Neural cell (in vitro differentiated cells): Measurements from ENCODE around the gene C1QTNF3. TPM values are rescaled to one million over a fixed set of nuclear protein-coding genes. Genes with fewer than 3 reads are reported as not detected.

Source experiments
- H2AFZ ChIP-seq: fragments of 200-600, 300-800 bp; sonication (generic), shearing (Covaris generic); 2 replicates; pipeline ENCODE4 v1.6.0; 2014; ENCODE audit warnings: low read depth, mild to moderate bottlenecking, antibody characterized with exemption, low read length, moderate library complexity
- H3F3A ChIP-seq: fragments of 200-600 bp; shearing (Covaris generic); 2 replicates; pipeline ENCODE4 v1.6.1; 2016; ENCODE audit warnings: mild to moderate bottlenecking, moderate library complexity, mixed read lengths, antibody characterized with exemption, low read length; ENCODE audit not compliant: insufficient read depth, poor library complexity, severe bottlenecking
- H3K27ac ChIP-seq: fragments of 200-600, 300-800 bp; sonication (generic), shearing (Covaris generic); 2 replicates; pipeline ENCODE4 v1.5.1; 2014; ENCODE audit warnings: mild to moderate bottlenecking, low read length, moderate library complexity
- H3K27me3 ChIP-seq: fragments of 300-800, 200-600 bp; sonication (generic), shearing (Covaris generic); 2 replicates; pipeline ENCODE4 v1.6.0; 2014; ENCODE audit warnings: mild to moderate bottlenecking, low read depth, low read length, moderate library complexity; ENCODE audit not compliant: insufficient read depth
- H3K36me3 ChIP-seq: fragments of 300-800, 200-600 bp; sonication (generic), shearing (Covaris generic); 2 replicates; pipeline ENCODE4 v1.5.1; 2014; ENCODE audit warnings: mild to moderate bottlenecking, antibody characterized with exemption, low read length, moderate library complexity; ENCODE audit not compliant: insufficient read depth
- H3K4me2 ChIP-seq: fragments of 300-800, 200-600 bp; sonication (generic), shearing (Covaris generic); 2 replicates; pipeline ENCODE4 v1.6.0; 2014; ENCODE audit warnings: mild to moderate bottlenecking, low read length
- H3K4me3 ChIP-seq: fragments of 300-800, 200-600 bp; sonication (generic), shearing (Covaris generic); 2 replicates; pipeline ENCODE4 v1.5.1; 2014; ENCODE audit warnings: mild to moderate bottlenecking, low read length, moderate library complexity
- H3K79me2 ChIP-seq: fragments of 200-600 bp; shearing (Covaris generic); replicated peaks from 2 replicates; pipeline ENCODE4 v1.6.0; 2014; ENCODE audit warnings: mild to moderate bottlenecking, low read length, moderate library complexity; ENCODE audit not compliant: insufficient read depth
- H3K9ac ChIP-seq: fragments of 300-800, 200-600 bp; sonication (generic), shearing (Covaris generic); 2 replicates; pipeline ENCODE4 v1.6.1; 2016; ENCODE audit warnings: mild to moderate bottlenecking, low read length, mixed read lengths
- H3K9me2 ChIP-seq: fragments of 200-600 bp; shearing (Covaris generic); 2 replicates; pipeline ENCODE4 v1.6.1; 2016; ENCODE audit warnings: mild to moderate bottlenecking, low read length, mixed read lengths; ENCODE audit not compliant: insufficient read depth
- H3K9me3 ChIP-seq: fragments of 200-600, 300-800 bp; sonication (generic), shearing (Covaris generic); 2 replicates; pipeline ENCODE4 v1.6.1; 2016; ENCODE audit warnings: mild to moderate bottlenecking, mixed run types, low read length, moderate library complexity, mixed read lengths
- H4K20me1 ChIP-seq: fragments of 200-600 bp; shearing (Covaris generic); 2 replicates; pipeline ENCODE4 v1.6.1; 2016; ENCODE audit warnings: mild to moderate bottlenecking, mixed run types; ENCODE audit not compliant: insufficient read depth
- CTCF ChIP-seq: fragments of 450-650 bp; IDR thresholded peaks from 2 replicates; pipeline ENCODE4 v1.5.1; 2014; ENCODE audit warnings: antibody characterized with exemption, mild to moderate bottlenecking, moderate library complexity; ENCODE audit not compliant: poor library complexity, severe bottlenecking
- EP300 ChIP-seq: fragments of 450-650 bp; conservative IDR thresholded peaks from 2 replicates; pipeline ENCODE4 v1.6.1; 2014; ENCODE audit warnings: antibody characterized with exemption, mild to moderate bottlenecking, moderate library complexity; ENCODE audit not compliant: poor library complexity, severe bottlenecking
- EZH2 ChIP-seq: fragments of 200-600, 300-800 bp; shearing (Covaris generic), sonication (generic); IDR thresholded peaks from 2 replicates; pipeline ENCODE4 v1.6.1; 2014; ENCODE audit warnings: antibody characterized with exemption, low read length, borderline replicate concordance, mild to moderate bottlenecking; ENCODE audit not compliant: insufficient read depth, poor library complexity, severe bottlenecking
- MXI1 ChIP-seq: fragments of 450-650 bp; conservative IDR thresholded peaks from 2 replicates; pipeline ENCODE4 v1.6.1; 2014; ENCODE audit warnings: antibody characterized with exemption, mild to moderate bottlenecking; ENCODE audit not compliant: poor library complexity, severe bottlenecking
- POLR2AphosphoS5 ChIP-seq: IDR thresholded peaks from 2 replicates; pipeline ENCODE4 v1.6.1; 2012
- RAD21 ChIP-seq: fragments of 450-650 bp; conservative IDR thresholded peaks from 2 replicates; pipeline ENCODE4 v1.6.1; 2014; ENCODE audit warnings: antibody characterized with exemption, mild to moderate bottlenecking, moderate library complexity
- REST ChIP-seq: IDR thresholded peaks from 2 replicates; pipeline ENCODE4 v1.6.1; 2012; ENCODE audit warnings: borderline replicate concordance
- SMC3 ChIP-seq: fragments of 450-650 bp; conservative IDR thresholded peaks from 2 replicates; pipeline ENCODE4 v1.6.1; 2014; ENCODE audit warnings: antibody characterized with exemption, mild to moderate bottlenecking, moderate library complexity; ENCODE audit not compliant: poor library complexity
- TAF1 ChIP-seq: IDR thresholded peaks from 2 replicates; pipeline ENCODE4 v1.6.1; 2012; ENCODE audit warnings: low read depth
- polyA plus RNA-seq: library from polyadenylated mRNA; depleted of rRNA; stranded (reverse); fragments of >200 nt; gene quantifications from 2 replicates; pipeline ENCODE4 v1.2.3, GENCODE V29; 2014

The C1QTNF3 gene
- polyA plus RNA-seq, 1 donor from 2014 or later = 33.1 TPM

DNA sequence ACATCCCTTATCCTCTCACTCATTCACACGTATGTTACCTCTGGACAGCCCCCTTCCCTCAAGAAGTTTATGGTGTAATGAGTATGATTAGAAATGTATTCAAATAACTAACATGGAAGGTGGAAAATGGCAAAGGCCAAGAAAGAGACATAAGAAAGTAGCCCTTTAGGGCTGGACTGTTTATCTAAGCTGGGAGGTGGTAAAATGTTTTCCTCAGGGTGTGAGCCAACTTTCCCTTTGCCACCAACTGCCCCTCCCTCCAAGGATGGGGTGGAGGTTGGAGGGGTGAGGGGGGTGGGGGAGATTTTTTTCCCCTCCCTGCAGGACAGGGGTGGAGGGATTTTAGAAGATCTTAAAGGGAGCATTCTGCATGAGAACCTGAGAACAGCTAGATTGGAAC, 66.7 kb downstream of the C1QTNF3 start:
- Histone ChIP-seq H3K27ac (no peak overlapping the region), H3K9me3 (no peaks in the 10 kb centered on the region), H3K9ac (no peak overlapping the region), H3K36me3 (no peaks in the 10 kb centered on the region), H3K4me2 (no peak overlapping the region), H3K27me3 (no peaks in the 10 kb centered on the region), H4K20me1 (no peaks in the 10 kb centered on the region), H3F3A (no peaks in the 10 kb centered on the region), H3K79me2 (no peaks in the 10 kb centered on the region), H3K4me3 (no peak overlapping the region), H2AFZ (no peak overlapping the region), H3K9me2 (no peaks in the 10 kb centered on the region)
- TF ChIP-seq RAD21 (no peak), MXI1 (no peak), POLR2AphosphoS5 (no peak), SMC3 (no peak), TAF1 (no peak), EP300 (no peak)

- no peak overlapping the region for H3K9ac ChIP-seq
- no peaks in the 10 kb centered on the region for H3K9me2 ChIP-seq
- no peaks in the 10 kb centered on the region for H3K27me3 ChIP-seq
- H3K27ac ChIP-seq = no peak overlapping the region
- H3K4me3 ChIP-seq = no peak overlapping the region
- H2AFZ ChIP-seq = no peak overlapping the region
- H3K9me3 ChIP-seq = no peaks in the 10 kb centered on the region
- no peaks in the 10 kb centered on the region for H3K79me2 ChIP-seq
- no peaks in the 10 kb centered on the region for H3F3A ChIP-seq
- TF ChIP-seq SMC3 (no peak), POLR2AphosphoS5 (no peak), TAF1 (no peak), RAD21 (no peak), EZH2 (no peak), REST (no peak), MXI1 (no peak), EP300 (no peak), CTCF (no peak)
- H3K4me2 ChIP-seq = no peak overlapping the region
- H4K20me1 ChIP-seq = no peaks in the 10 kb centered on the region
- no peaks in the 10 kb centered on the region for H3K36me3 ChIP-seq
These were observed 67.2 kb downstream of the C1QTNF3 start for GRCh38 chr5:33975852-33976251.

- no peaks in the 10 kb centered on the region for H4K20me1 ChIP-seq
- H3K27me3 ChIP-seq = no peaks in the 10 kb centered on the region
- TF ChIP-seq EP300 (no peak), EZH2 (no peak), MXI1 (no peak), SMC3 (no peak), CTCF (no peak), REST (no peak), TAF1 (no peak), RAD21 (no peak), POLR2AphosphoS5 (no peak)
- no peaks in the 10 kb centered on the region for H3K79me2 ChIP-seq
- no peaks in the 10 kb centered on the region for H3K36me3 ChIP-seq
- H3F3A ChIP-seq = no peaks in the 10 kb centered on the region
- H3K27ac ChIP-seq = no peak overlapping the region
- H3K9me3 ChIP-seq = no peaks in the 10 kb centered on the region
- H3K9ac ChIP-seq = no peak overlapping the region
- no peak overlapping the region for H3K4me3 ChIP-seq
- H3K9me2 ChIP-seq = no peaks in the 10 kb centered on the region
- H2AFZ ChIP-seq = no peak overlapping the region
- no peak overlapping the region for H3K4me2 ChIP-seq
These were observed 69.7 kb downstream of the C1QTNF3 start for GRCh38 chr5:33973271-33973670.
